Mucosa of stomach (tissue), 1 donor: Measurements from ENCODE around the gene PIK3CB.
A peak's percentile ranks its signal among the peaks of the same experiment; 100 is the strongest.
"Not testable (repeated sequence)": the region's sequence is repeated elsewhere in the genome, so short reads cannot be mapped to it uniquely, and the experiment has no call there.

Experiments
- H3K27me3 ChIP-seq: one replicate; pipeline ENCODE4 v1.7.0; 2013; ENCODE audit warnings: mild to moderate bottlenecking, low read length; ENCODE audit not compliant: control insufficient read depth, insufficient read depth
- H3K36me3 ChIP-seq: one replicate; pipeline ENCODE4 v1.7.0; 2013; ENCODE audit warnings: low read length; ENCODE audit not compliant: control insufficient read depth, insufficient read depth
- H3K4me1 ChIP-seq: one replicate; pipeline ENCODE4 v1.7.0; 2013; ENCODE audit warnings: mild to moderate bottlenecking, low read length; ENCODE audit not compliant: control insufficient read depth, insufficient read depth
- H3K4me3 ChIP-seq: one replicate; pipeline ENCODE4 v1.7.0; 2013; ENCODE audit warnings: low read length
- H3K9ac ChIP-seq: one replicate; pipeline ENCODE4 v1.7.0; 2013; ENCODE audit warnings: mild to moderate bottlenecking, low read length, moderate library complexity
- H3K9me3 ChIP-seq: one replicate; pipeline ENCODE4 v1.7.0; 2013; ENCODE audit warnings: mild to moderate bottlenecking, low read length, moderate library complexity; ENCODE audit not compliant: control insufficient read depth
- donor health status: Pancreatic carcinoma.

Gene PIK3CB

GRCh38 chr3:138608322-138609135 lies 226.2 kb downstream of the PIK3CB start, which contains the start of gene FAIM:
TSS of gene FAIM (plus strand) at chr3:138608771. CDS start at chr3:138619727, 10,956 bp downstream.
- Histone ChIP-seq H3K4me1 (peaks cover 6% of the 10 kb centered on the region), H3K4me3 (peak within 1 kb of the TSS; percentile 66), H3K9ac (peak within 1 kb of the TSS; percentile 94), H3K9me3 (no peaks in the 10 kb centered on the region), H3K27me3 (no peaks in the 10 kb centered on the region), H3K36me3 (no peaks in the 10 kb centered on the region)

- H3K4me1 ChIP-seq, H3K9ac ChIP-seq, H3K27me3 ChIP-seq, H3K9me3 ChIP-seq, H3K4me3 ChIP-seq, H3K36me3 ChIP-seq: not testable (repeated sequence)
These were observed 230.6 kb downstream of the PIK3CB start for GRCh38 chr3:138604106-138604595.
